ENCODE results near the gene RNF183.

Gene RNF183

GRCh38 chr9:113349445-113350094 lies 46.4 kb upstream of the RNF183 start, which contains the start of gene BSPRY:
Gene BSPRY (plus strand): TSS chr9:113349541. CDS start chr9:113349580, 39 bp downstream.
- H4K5ac ChIP-seq (ENCODE audit: low read length) = no peak within 1 kb of the TSS
- H4K8ac ChIP-seq (ENCODE audit: low read depth, low read length) = no peak within 1 kb of the TSS
- H3K4ac ChIP-seq (ENCODE audit: low read depth, low read length) = no peak within 1 kb of the TSS
- no peak within 1 kb of the TSS for H3K4me3 ChIP-seq (ENCODE audit: low read length)
- no peaks in the 10 kb centered on the region for H3K79me2 ChIP-seq (ENCODE audit: control insufficient read depth, insufficient read depth, low read length)
- peak within 1 kb of the TSS; percentile 18 for H3K4me2 ChIP-seq (ENCODE audit: low read length)
- DNase-seq = no peak
- H3K18ac ChIP-seq (ENCODE audit: low read length) = peak within 1 kb of the TSS; percentile 25
- peaks cover 10% of the 10 kb centered on the region for H3K27me3 ChIP-seq (ENCODE audit: insufficient read depth, low read length, poor library complexity)
- no peaks in the 10 kb centered on the region for H3K79me1 ChIP-seq (ENCODE audit: low read length)
- no peak within 1 kb of the TSS for H2BK5ac ChIP-seq (ENCODE audit: low read length)
- no peaks in the 10 kb centered on the region for H3K4me1 ChIP-seq (ENCODE audit: control insufficient read depth, low read depth, low read length)
- no peak within 1 kb of the TSS for H3K23ac ChIP-seq (ENCODE audit: low read length)
- no CpG with 5 or more reads among the region's 71 CpGs for WGBS (ENCODE audit: extremely low coverage, insufficient coverage, low lambda C conversion rate)
- no peak within 1 kb of the TSS for H2BK15ac ChIP-seq (replicated peaks; ENCODE audit: low read depth)
- no peak within 1 kb of the TSS for H2AK5ac ChIP-seq (ENCODE audit: low read length)
- H3K9ac ChIP-seq (ENCODE audit: low read length) = no peak within 1 kb of the TSS
- H3K36me3 ChIP-seq (ENCODE audit: control insufficient read depth, insufficient read depth, low read length) = no peaks in the 10 kb centered on the region
- H3K56ac ChIP-seq (ENCODE audit: low read length) = peak within 1 kb of the TSS; percentile 58
- H2BK120ac ChIP-seq (ENCODE audit: low read depth, low read length) = no peak within 1 kb of the TSS
- H3K27ac ChIP-seq (ENCODE audit: low read depth, low read length) = no peak within 1 kb of the TSS

GRCh38 chr9:113349066-113349444 lies 45.9 kb upstream of the RNF183 start:
- no peak overlapping the region for H2BK120ac ChIP-seq (ENCODE audit: low read depth, low read length)
- H3K4me1 ChIP-seq (ENCODE audit: control insufficient read depth, low read depth, low read length) = no peaks in the 10 kb centered on the region
- no peak overlapping the region for H3K27ac ChIP-seq (ENCODE audit: low read depth, low read length)
- H3K9ac ChIP-seq (ENCODE audit: low read length) = no peak overlapping the region
- H3K4me2 ChIP-seq (ENCODE audit: low read length) = no peak overlapping the region
- H3K36me3 ChIP-seq (ENCODE audit: control insufficient read depth, insufficient read depth, low read length) = no peaks in the 10 kb centered on the region
- H4K5ac ChIP-seq (ENCODE audit: low read length) = no peak overlapping the region
- H4K8ac ChIP-seq (ENCODE audit: low read depth, low read length) = no peak overlapping the region
- no peak overlapping the region for H3K23ac ChIP-seq (ENCODE audit: low read length)
- no peak overlapping the region for H2AK5ac ChIP-seq (ENCODE audit: low read length)
- no peak overlapping the region for H2BK15ac ChIP-seq (replicated peaks; ENCODE audit: low read depth)
- no peak overlapping the region for H3K56ac ChIP-seq (ENCODE audit: low read length)
- H3K79me1 ChIP-seq (ENCODE audit: low read length) = no peaks in the 10 kb centered on the region
- peaks cover 10% of the 10 kb centered on the region for H3K27me3 ChIP-seq (ENCODE audit: insufficient read depth, low read length, poor library complexity)
- no peak overlapping the region for H3K4ac ChIP-seq (ENCODE audit: low read depth, low read length)
- no peaks in the 10 kb centered on the region for H3K79me2 ChIP-seq (ENCODE audit: control insufficient read depth, insufficient read depth, low read length)
- H3K4me3 ChIP-seq (ENCODE audit: low read length) = no peak overlapping the region
- no peak overlapping the region for H2BK5ac ChIP-seq (ENCODE audit: low read length)
- no peak overlapping the region for H3K18ac ChIP-seq (ENCODE audit: low read length)
- WGBS (ENCODE audit: extremely low coverage, insufficient coverage, low lambda C conversion rate) = no CpG with 5 or more reads among the region's 13 CpGs
- no peak for DNase-seq

GRCh38 chr9:113348437-113348836 lies 45.3 kb upstream of the RNF183 start:
- H3K36me3 ChIP-seq (ENCODE audit: control insufficient read depth, insufficient read depth, low read length) = no peaks in the 10 kb centered on the region
- no peaks in the 10 kb centered on the region for H3K4me1 ChIP-seq (ENCODE audit: control insufficient read depth, low read depth, low read length)
- no peak for DNase-seq
- H3K56ac ChIP-seq (ENCODE audit: low read length) = no peak overlapping the region
- H4K8ac ChIP-seq (ENCODE audit: low read depth, low read length) = no peak overlapping the region
- no peak overlapping the region for H3K4me3 ChIP-seq (ENCODE audit: low read length)
- H3K18ac ChIP-seq (ENCODE audit: low read length) = no peak overlapping the region
- no peak overlapping the region for H3K4me2 ChIP-seq (ENCODE audit: low read length)
- no peak overlapping the region for H2BK5ac ChIP-seq (ENCODE audit: low read length)
- no peak overlapping the region for H3K27ac ChIP-seq (ENCODE audit: low read depth, low read length)
- H4K5ac ChIP-seq (ENCODE audit: low read length) = no peak overlapping the region
- WGBS (ENCODE audit: extremely low coverage, insufficient coverage, low lambda C conversion rate) = no CpG with 5 or more reads among the region's 3 CpGs
- no peak overlapping the region for H2AK5ac ChIP-seq (ENCODE audit: low read length)
- H2BK120ac ChIP-seq (ENCODE audit: low read depth, low read length) = no peak overlapping the region
- no peak overlapping the region for H3K9ac ChIP-seq (ENCODE audit: low read length)
- H2BK15ac ChIP-seq (replicated peaks; ENCODE audit: low read depth) = no peak overlapping the region
- H3K79me2 ChIP-seq (ENCODE audit: control insufficient read depth, insufficient read depth, low read length) = no peaks in the 10 kb centered on the region
- no peaks in the 10 kb centered on the region for H3K79me1 ChIP-seq (ENCODE audit: low read length)
- H3K4ac ChIP-seq (ENCODE audit: low read depth, low read length) = no peak overlapping the region
- H3K27me3 ChIP-seq (ENCODE audit: insufficient read depth, low read length, poor library complexity) = peaks cover 10% of the 10 kb centered on the region
- no peak overlapping the region for H3K23ac ChIP-seq (ENCODE audit: low read length)

GRCh38 chr9:113345671-113346070 lies 42.5 kb upstream of the RNF183 start:
- H4K8ac ChIP-seq (ENCODE audit: low read depth, low read length) = no peak overlapping the region
- H2AK5ac ChIP-seq (ENCODE audit: low read length) = no peak overlapping the region
- no peak overlapping the region for H2BK5ac ChIP-seq (ENCODE audit: low read length)
- no peak overlapping the region for H3K4me2 ChIP-seq (ENCODE audit: low read length)
- no peak overlapping the region for H3K23ac ChIP-seq (ENCODE audit: low read length)
- DNase-seq = no peak
- no peak overlapping the region for H4K5ac ChIP-seq (ENCODE audit: low read length)
- H3K4me1 ChIP-seq (ENCODE audit: control insufficient read depth, low read depth, low read length) = no peaks in the 10 kb centered on the region
- no peak overlapping the region for H2BK120ac ChIP-seq (ENCODE audit: low read depth, low read length)
- no CpG with 5 or more reads among the region's 1 CpG for WGBS (ENCODE audit: extremely low coverage, insufficient coverage, low lambda C conversion rate)
- no peak overlapping the region for H2BK15ac ChIP-seq (replicated peaks; ENCODE audit: low read depth)
- H3K56ac ChIP-seq (ENCODE audit: low read length) = no peak overlapping the region
- H3K79me1 ChIP-seq (ENCODE audit: low read length) = no peaks in the 10 kb centered on the region
- peaks cover 10% of the 10 kb centered on the region for H3K27me3 ChIP-seq (ENCODE audit: insufficient read depth, low read length, poor library complexity)
- H3K79me2 ChIP-seq (ENCODE audit: control insufficient read depth, insufficient read depth, low read length) = no peaks in the 10 kb centered on the region
- no peaks in the 10 kb centered on the region for H3K36me3 ChIP-seq (ENCODE audit: control insufficient read depth, insufficient read depth, low read length)
- no peak overlapping the region for H3K18ac ChIP-seq (ENCODE audit: low read length)
- no peak overlapping the region for H3K4ac ChIP-seq (ENCODE audit: low read depth, low read length)
- no peak overlapping the region for H3K27ac ChIP-seq (ENCODE audit: low read depth, low read length)
- no peak overlapping the region for H3K9ac ChIP-seq (ENCODE audit: low read length)
- no peak overlapping the region for H3K4me3 ChIP-seq (ENCODE audit: low read length)

- H3K79me2 ChIP-seq (ENCODE audit: control insufficient read depth, insufficient read depth, low read length) = no peaks in the 10 kb centered on the region
- H3K18ac ChIP-seq (ENCODE audit: low read length) = no peak overlapping the region
- no peak overlapping the region for H2AK5ac ChIP-seq (ENCODE audit: low read length)
- no peak overlapping the region for H3K56ac ChIP-seq (ENCODE audit: low read length)
- H3K4me2 ChIP-seq (ENCODE audit: low read length) = no peak overlapping the region
- no peaks in the 10 kb centered on the region for H3K4me1 ChIP-seq (ENCODE audit: control insufficient read depth, low read depth, low read length)
- no peak overlapping the region for H2BK15ac ChIP-seq (replicated peaks; ENCODE audit: low read depth)
- H3K27ac ChIP-seq (ENCODE audit: low read depth, low read length) = no peak overlapping the region
- no peak overlapping the region for H4K8ac ChIP-seq (ENCODE audit: low read depth, low read length)
- H3K36me3 ChIP-seq (ENCODE audit: control insufficient read depth, insufficient read depth, low read length) = no peaks in the 10 kb centered on the region
- no peak overlapping the region for H2BK120ac ChIP-seq (ENCODE audit: low read depth, low read length)
- H3K4ac ChIP-seq (ENCODE audit: low read depth, low read length) = no peak overlapping the region
- peaks cover 9% of the 10 kb centered on the region for H3K27me3 ChIP-seq (ENCODE audit: insufficient read depth, low read length, poor library complexity)
- no peak overlapping the region for H3K4me3 ChIP-seq (ENCODE audit: low read length)
- DNase-seq = no peak
- H3K23ac ChIP-seq (ENCODE audit: low read length) = no peak overlapping the region
- H3K79me1 ChIP-seq (ENCODE audit: low read length) = no peaks in the 10 kb centered on the region
- H4K5ac ChIP-seq (ENCODE audit: low read length) = no peak overlapping the region
- H2BK5ac ChIP-seq (ENCODE audit: low read length) = no peak overlapping the region
- H3K9ac ChIP-seq (ENCODE audit: low read length) = no peak overlapping the region
- WGBS (ENCODE audit: extremely low coverage, insufficient coverage, low lambda C conversion rate) = no CpG with 5 or more reads among the region's 2 CpGs
Observed at GRCh38 chr9:113345190-113345589, 42.0 kb upstream of the RNF183 start.

GRCh38 chr9:113343732-113344231 lies 40.6 kb upstream of the RNF183 start:
- Histone ChIP-seq H2BK5ac (ENCODE audit: low read length) (no peak overlapping the region), H3K4ac (ENCODE audit: low read depth, low read length) (no peak overlapping the region), H3K4me1 (ENCODE audit: control insufficient read depth, low read depth, low read length) (no peaks in the 10 kb centered on the region), H2BK120ac (ENCODE audit: low read depth, low read length) (no peak overlapping the region), H2BK15ac (replicated peaks; ENCODE audit: low read depth) (no peak overlapping the region), H4K5ac (ENCODE audit: low read length) (no peak overlapping the region), H4K8ac (ENCODE audit: low read depth, low read length) (no peak overlapping the region), H3K56ac (ENCODE audit: low read length) (no peak overlapping the region), H3K79me1 (ENCODE audit: low read length) (no peaks in the 10 kb centered on the region), H3K18ac (ENCODE audit: low read length) (no peak overlapping the region), H3K27ac (ENCODE audit: low read depth, low read length) (no peak overlapping the region), H2AK5ac (ENCODE audit: low read length) (no peak overlapping the region), H3K9ac (ENCODE audit: low read length) (no peak overlapping the region), H3K79me2 (ENCODE audit: control insufficient read depth, insufficient read depth, low read length) (no peaks in the 10 kb centered on the region), H3K23ac (ENCODE audit: low read length) (no peak overlapping the region), H3K4me2 (ENCODE audit: low read length) (no peak overlapping the region), H3K27me3 (ENCODE audit: insufficient read depth, low read length, poor library complexity) (no peaks in the 10 kb centered on the region), H3K36me3 (ENCODE audit: control insufficient read depth, insufficient read depth, low read length) (no peaks in the 10 kb centered on the region), H3K4me3 (ENCODE audit: low read length) (no peak overlapping the region)
- DNase-seq = no peak
- no CpG with 5 or more reads among the region's 1 CpG for WGBS (ENCODE audit: extremely low coverage, insufficient coverage, low lambda C conversion rate)
